HepG2 (cell line): ENCODE data around the gene ACSM5. TPM values are rescaled to one million over a fixed set of nuclear protein-coding genes. Genes with fewer than 3 reads are reported as not detected.
A peak's percentile ranks its signal among the peaks of the same experiment; 100 is the strongest.

Experiments used
- BCL3 ChIP-seq: sonication (generic); formaldehyde crosslinking; IDR thresholded peaks from 2 replicates; pipeline ENCODE4 v1.5.1; 2020; ENCODE audit warnings: mild to moderate bottlenecking, missing genetic modification reagents, moderate library complexity
- CCDC6 ChIP-seq: sonication (generic); formaldehyde crosslinking; IDR thresholded peaks from 2 replicates; pipeline ENCODE4 v1.8.1; 2022; ENCODE audit warnings: mild to moderate bottlenecking, missing genetic modification reagents, moderate library complexity
- CHCHD3 ChIP-seq: sonication (generic); formaldehyde crosslinking; IDR thresholded peaks from 2 replicates; pipeline ENCODE4 v1.8.0; 2022; ENCODE audit warnings: mild to moderate bottlenecking, missing genetic modification reagents, moderate library complexity
- CREB1 ChIP-seq, 2 experiments: fragments of 450-650 bp in 1 of 2; IDR thresholded peaks; 2 replicates each; pipeline ENCODE4 v1.6.1; 2016 to 2017; ENCODE audit warnings: control low read depth in 1 of 2, mild to moderate bottlenecking in 1 of 2, missing compliant biosample characterization in 1 of 2, missing genetic modification characterization in 1 of 2
- E2F1 ChIP-seq: sonication (generic); formaldehyde crosslinking; IDR thresholded peaks from 2 replicates; pipeline ENCODE4 v1.5.0; 2020; ENCODE audit warnings: missing genetic modification reagents
- FOXO1 ChIP-seq: sonication (generic); formaldehyde crosslinking; IDR thresholded peaks from 2 replicates; pipeline ENCODE4 v1.4.0; 2020; ENCODE audit warnings: missing genetic modification reagents
- GMEB1 ChIP-seq: sonication (generic); formaldehyde crosslinking; IDR thresholded peaks from 2 replicates; pipeline ENCODE4 v1.5.1; 2020; ENCODE audit warnings: missing genetic modification reagents, mild to moderate bottlenecking, borderline replicate concordance
- HMG20A ChIP-seq: IDR thresholded peaks from 2 replicates; pipeline ENCODE4 v1.6.1; 2016; ENCODE audit warnings: borderline replicate concordance
- IKZF4 ChIP-seq: sonication (generic); formaldehyde crosslinking; IDR thresholded peaks from 2 replicates; pipeline ENCODE4 v1.5.1; 2020; ENCODE audit warnings: borderline replicate concordance, mild to moderate bottlenecking, low read depth, missing genetic modification reagents; ENCODE audit errors: not compliant biosample characterization
- JUND ChIP-seq: sonication (generic); formaldehyde crosslinking; IDR thresholded peaks from 2 replicates; pipeline ENCODE4 v1.8.0; 2022; ENCODE audit warnings: mild to moderate bottlenecking, missing genetic modification reagents
- MLX ChIP-seq: IDR thresholded peaks from 2 replicates; pipeline ENCODE4 v1.6.1; 2016
- PRPF4 ChIP-seq: fragments of 200-400 bp; formaldehyde crosslinking; IDR thresholded peaks from 2 replicates; pipeline ENCODE4 v1.6.1; 2016; ENCODE audit warnings: low read length, low read depth; ENCODE audit not compliant: poor library complexity, severe bottlenecking
- RARA ChIP-seq: IDR thresholded peaks from 2 replicates; pipeline ENCODE4 v1.6.1; 2016; ENCODE audit warnings: missing genetic modification reagents, missing compliant biosample characterization
- SSRP1 ChIP-seq: IDR thresholded peaks from 2 replicates; pipeline ENCODE4 v1.6.1; 2016; ENCODE audit warnings: control low read depth
- TP53 ChIP-seq: sonication (generic); formaldehyde crosslinking; conservative IDR thresholded peaks from 2 replicates; pipeline ENCODE4 v1.4.0; 2020; ENCODE audit warnings: missing genetic modification reagents
- ZNF333 ChIP-seq: sonication (generic); formaldehyde crosslinking; IDR thresholded peaks from 2 replicates; pipeline ENCODE4 v1.4.0; 2020; ENCODE audit warnings: mild to moderate bottlenecking, missing genetic modification reagents, borderline replicate concordance
- ZNF605 ChIP-seq: sonication (generic); formaldehyde crosslinking; IDR thresholded peaks from 2 replicates; pipeline ENCODE4 v1.8.0; 2022; ENCODE audit warnings: mild to moderate bottlenecking, missing genetic modification reagents
- ZNF619 ChIP-seq: sonication (generic); formaldehyde crosslinking; IDR thresholded peaks from 2 replicates; pipeline ENCODE4 v1.4.0; 2020; ENCODE audit warnings: mild to moderate bottlenecking, missing genetic modification reagents
- ZNF709 ChIP-seq: sonication (generic); formaldehyde crosslinking; IDR thresholded peaks from 2 replicates; pipeline ENCODE4 v1.5.0; 2020; ENCODE audit warnings: mild to moderate bottlenecking, missing genetic modification reagents
- ZNF878 ChIP-seq: sonication (generic); formaldehyde crosslinking; IDR thresholded peaks from 2 replicates; pipeline ENCODE4 v1.8.1; 2023; ENCODE audit warnings: mild to moderate bottlenecking, missing genetic modification reagents, moderate library complexity
- ZNF883 ChIP-seq: sonication (generic); formaldehyde crosslinking; IDR thresholded peaks from 2 replicates; pipeline ENCODE4 v1.5.1; 2020; ENCODE audit warnings: mild to moderate bottlenecking, missing genetic modification reagents; ENCODE audit errors: not compliant biosample characterization
- ZSCAN5A ChIP-seq: sonication (generic); formaldehyde crosslinking; IDR thresholded peaks from 2 replicates; pipeline ENCODE4 v1.8.0; 2022; ENCODE audit warnings: mild to moderate bottlenecking, missing genetic modification reagents, borderline replicate concordance
- polyA plus RNA-seq, 8 experiments: library from polyadenylated mRNA; depleted of rRNA in 3 of 8; stranded (reverse) in 7 of 8; unstranded in 1 of 8; fragments of >200 nt; fragmentation: Illumina TruSeq in 4 of 8; extraction: Trizol in 4 of 8; gene quantifications; 2 replicates each; pipeline versions ENCODE4 v1.2.1 to v1.2.3, GENCODE V29; 2011 to 2016; ENCODE audit warnings: low read depth in 4 of 8, missing spikeins in 1 of 8, mixed read lengths in 1 of 8; ENCODE audit not compliant: insufficient read depth in 1 of 8
- total RNA-seq, 5 experiments: library from RNA; depleted of rRNA; stranded (reverse); fragments of >200 nt; fragmentation: Illumina TruSeq; extraction: Trizol; gene quantifications; 2 replicates each; pipeline ENCODE4 v1.2.3, GENCODE V29; 2016; ENCODE audit warnings: low read depth in 1 of 5

ACSM5 gene
- total and polyA plus RNA-seq, 2 of the 13 experiments (the other 11 are each of a cell fraction or from before 2014, with no cell fraction given), result 9.1 to 15.0 TPM

- TF ChIP-seq E2F1 (CRISPR knock-in tag) (no peak), ZNF605 (CRISPR knock-in tag) (0 out of 2 replicates have a peak, but pooled peaks have one; percentile 65), GMEB1 (CRISPR knock-in tag) (peak; percentile 69; the same call in 1 of the 2 replicates), MLX (CRISPR knock-in tag) (no peak), ZNF619 (CRISPR knock-in tag) (peak; percentile 60; the same call in 1 of the 2 replicates), IKZF4 (peak; percentile 56), JUND (no peak; the same call in 1 of the 2 replicates), ZNF709 (CRISPR knock-in tag) (peak; percentile 87; the same call in 1 of the 2 replicates), FOXO1 (CRISPR knock-in tag) (no peak; the same call in 1 of the 2 replicates), ZNF878 (CRISPR knock-in tag) (peak; percentile 66), CREB1 (IDR thresholded peaks at IDR 0.05) (no peak), CREB1 (CRISPR knock-in tag; IDR thresholded peaks at IDR 0.05) (peak; percentile 52; the same call in 1 of the 2 replicates), PRPF4 (no peak), ZNF883 (CRISPR knock-in tag) (peak; percentile 85), TP53 (0 out of 2 replicates have a peak, but pooled peaks have one; percentile 29), ZNF333 (0 out of 2 replicates have a peak, but pooled peaks have one; percentile 37), CCDC6 (CRISPR knock-in tag) (peak; percentile 76; the same call in 1 of the 2 replicates), HMG20A (CRISPR knock-in tag) (peak; percentile 85; the same call in 1 of the 2 replicates), CHCHD3 (CRISPR knock-in tag) (0 out of 2 replicates have a peak, but pooled peaks have one; percentile 17), RARA (peak; percentile 83), BCL3 (no peak; the same call in 1 of the 2 replicates), SSRP1 (CRISPR knock-in tag) (no peak), ZSCAN5A (CRISPR knock-in tag) (no peak)
Measured at GRCh38 chr16:20385844-20386832, 23.2 kb upstream of the ACSM5 start (continued).
